Vagina (tissue), 2 donors: ENCODE data around the gene AHCYL2. TPM values are rescaled to one million over a fixed set of nuclear protein-coding genes. Genes with fewer than 3 reads are reported as not detected.

ENCODE experiments used
- DNase-seq, 2 donors: peaks; one replicate each; pipeline ENCODE4 v3.0.0-alpha.2; 2017; ENCODE audit errors: extremely low spot score in 2 of 2
- H3K27ac ChIP-seq: fragments of 200-600 bp; sonication (generic); one replicate; pipeline ENCODE4 v1.5.1; 2019
- H3K27me3 ChIP-seq: fragments of 200-600 bp; sonication (generic); one replicate; pipeline ENCODE4 v1.5.1; 2019
- H3K36me3 ChIP-seq, 2 donors: fragments of 200-600 bp; sonication (generic); one replicate each; pipeline ENCODE4 v1.5.1; 2017 to 2019
- H3K4me1 ChIP-seq: fragments of 200-600 bp; sonication (generic); one replicate; pipeline ENCODE4 v1.5.1; 2019
- H3K4me3 ChIP-seq, 2 donors: fragments of 200-600 bp; sonication (generic); 1 replicate in 1 of 2; 2 replicates in 1 of 2; pipeline ENCODE4 v1.5.1; 2016 to 2019
- H3K9me3 ChIP-seq: fragments of 200-600 bp; sonication (generic); one replicate; pipeline ENCODE4 v1.5.1; 2019
- CTCF ChIP-seq, 3 experiments: fragments of 450-650 bp in 2 of 3; fragments of 200-600 bp in 1 of 3; sonication (generic) in 1 of 3; IDR thresholded peaks; one replicate each; pipeline ENCODE4 v1.5.1; 2017 to 2019; ENCODE audit warnings: antibody characterized with exemption in 3 of 3, mild to moderate bottlenecking in 2 of 3, moderate library complexity in 2 of 3
- POLR2A ChIP-seq, 2 donors: fragments of 450-650 bp; IDR thresholded peaks; one replicate each; pipeline ENCODE4 v1.6.1; 2017; ENCODE audit warnings: antibody characterized with exemption in 2 of 2, mild to moderate bottlenecking in 2 of 2, moderate library complexity in 2 of 2
- POLR2AphosphoS5 ChIP-seq, 2 donors: sonication (generic); formaldehyde crosslinking; IDR thresholded peaks; one replicate each; pipeline ENCODE4 v1.9.0; 2017; ENCODE audit warnings: antibody characterized with exemption in 2 of 2, mild to moderate bottlenecking in 2 of 2, low read depth in 1 of 2; ENCODE audit not compliant: insufficient read depth in 1 of 2
- intact Hi-C: fragments of 100-400 bp; cut with DNase I; formaldehyde crosslinking; loops from one replicate; pipeline ENCODE4 v1.15.1; 2023
- total RNA-seq: library from RNA; depleted of rRNA; stranded (reverse); fragments of >200 nt; gene quantifications from one replicate; pipeline ENCODE4 v1.2.3, GENCODE V29; 2016

The AHCYL2 gene
- total RNA-seq, 1 donor from 2014 or later: 19.6 TPM

- no peaks in the 10 kb centered on the region for H3K27me3 ChIP-seq
- no peak overlapping the region for H3K4me3 ChIP-seq
- H3K4me1 ChIP-seq: peaks cover 9% of the 10 kb centered on the region
- TF ChIP-seq CTCF (IDR thresholded peaks at IDR 0.05) (no peak), POLR2AphosphoS5 (IDR thresholded peaks at IDR 0.05; ENCODE audit: insufficient read depth in 1 of 2, low read depth in 1 of 2) (no peak), POLR2A (IDR thresholded peaks at IDR 0.05) (no peak)
- H3K27ac ChIP-seq: no peak overlapping the region
- DNase-seq: no peak
- H3K9me3 ChIP-seq: no peaks in the 10 kb centered on the region
- no peaks in the 10 kb centered on the region for H3K36me3 ChIP-seq
- intact Hi-C loops: no loop called here
Observed at GRCh38 chr7:129257168-129257567, 32.3 kb downstream of the AHCYL2 start.

- Histone ChIP-seq H3K4me1 (no peaks in the 10 kb centered on the region), H3K27ac (no peak overlapping the region), H3K27me3 (no peaks in the 10 kb centered on the region), H3K9me3 (no peaks in the 10 kb centered on the region), H3K4me3 (no peak overlapping the region), H3K36me3 (no peaks in the 10 kb centered on the region)
- no peak for TF ChIP-seq POLR2A (IDR thresholded peaks at IDR 0.05)
- no peak for TF ChIP-seq POLR2AphosphoS5 (IDR thresholded peaks at IDR 0.05; ENCODE audit: insufficient read depth in 1 of 2, low read depth in 1 of 2)
- TF ChIP-seq CTCF (IDR thresholded peaks at IDR 0.05): no peak
- intact Hi-C loops: no loop called here
- no peak for DNase-seq
Observed at GRCh38 chr7:129258649-129259389, 34.0 kb downstream of the AHCYL2 start.

- Histone ChIP-seq H3K4me3 (no peak overlapping the region), H3K36me3 (no peaks in the 10 kb centered on the region), H3K27me3 (no peaks in the 10 kb centered on the region), H3K4me1 (no peaks in the 10 kb centered on the region), H3K27ac (no peak overlapping the region), H3K9me3 (no peaks in the 10 kb centered on the region)
- intact Hi-C loops: no loop called here
- no peak for DNase-seq
- no peak for TF ChIP-seq CTCF (IDR thresholded peaks at IDR 0.05)
- no peak for TF ChIP-seq POLR2AphosphoS5 (IDR thresholded peaks at IDR 0.05; ENCODE audit: insufficient read depth in 1 of 2, low read depth in 1 of 2)
- no peak for TF ChIP-seq POLR2A (IDR thresholded peaks at IDR 0.05)
Observed at GRCh38 chr7:129262324-129262723, 37.5 kb downstream of the AHCYL2 start.

- H3K9me3 ChIP-seq: no peaks in the 10 kb centered on the region
- no peak overlapping the region for H3K4me3 ChIP-seq
- TF ChIP-seq POLR2A (IDR thresholded peaks at IDR 0.05): no peak
- no peak for TF ChIP-seq POLR2AphosphoS5 (IDR thresholded peaks at IDR 0.05; ENCODE audit: insufficient read depth in 1 of 2, low read depth in 1 of 2)
- no peak for TF ChIP-seq CTCF (IDR thresholded peaks at IDR 0.05)
- H3K27ac ChIP-seq: no peak overlapping the region
- no peaks in the 10 kb centered on the region for H3K4me1 ChIP-seq
- H3K36me3 ChIP-seq: no peaks in the 10 kb centered on the region
- intact Hi-C loops: no loop called here
- H3K27me3 ChIP-seq: no peaks in the 10 kb centered on the region
- no peak for DNase-seq
Observed at GRCh38 chr7:129263168-129263567, 38.3 kb downstream of the AHCYL2 start.

GRCh38 chr7:129264534-129264933, 39.7 kb downstream of the AHCYL2 start:
- TF ChIP-seq POLR2AphosphoS5 (IDR thresholded peaks at IDR 0.05; ENCODE audit: insufficient read depth in 1 of 2, low read depth in 1 of 2) (no peak), CTCF (IDR thresholded peaks at IDR 0.05) (no peak), POLR2A (IDR thresholded peaks at IDR 0.05) (no peak)
- Histone ChIP-seq H3K27ac (no peak overlapping the region), H3K4me1 (no peaks in the 10 kb centered on the region), H3K4me3 (no peak overlapping the region), H3K27me3 (no peaks in the 10 kb centered on the region), H3K9me3 (no peaks in the 10 kb centered on the region), H3K36me3 (no peaks in the 10 kb centered on the region)
- no peak for DNase-seq
- intact Hi-C loops: no loop called here
